ENCODE measurements around the gene THADA.

Gene THADA

DNA sequence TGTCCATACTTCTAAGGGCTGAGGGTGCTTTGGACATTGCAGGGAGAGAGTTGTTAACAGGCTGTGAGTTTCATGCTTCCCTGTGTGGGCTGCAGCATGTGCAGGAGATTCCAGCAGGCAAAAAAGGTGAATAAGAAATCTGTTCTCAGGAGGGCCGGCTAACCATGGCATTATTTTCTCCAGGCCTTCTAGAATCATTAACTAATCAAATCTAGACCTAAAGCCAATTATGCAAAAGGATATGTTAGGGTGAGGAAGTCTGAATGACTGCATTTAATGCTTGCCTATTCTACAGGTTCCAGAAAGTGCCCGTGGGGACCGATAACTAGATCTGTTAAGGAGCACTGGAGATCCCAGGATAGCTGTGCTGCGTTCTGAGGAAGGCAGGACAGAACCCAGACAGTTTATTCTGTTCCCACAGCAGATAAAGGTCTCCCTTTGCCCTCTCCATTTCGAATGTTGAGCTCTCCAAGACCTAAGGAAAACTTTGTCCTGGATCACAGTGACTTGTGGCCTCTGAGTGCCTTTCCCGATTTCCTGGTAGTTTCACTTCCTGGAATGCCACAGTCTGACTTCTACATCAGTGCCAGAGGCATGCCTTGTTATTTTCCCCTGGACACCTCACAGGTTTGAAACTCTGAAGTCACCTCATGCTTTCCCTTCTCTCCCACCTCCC, 319.4 kb downstream of the THADA start:
- TF ChIP-seq, protein P1, sequence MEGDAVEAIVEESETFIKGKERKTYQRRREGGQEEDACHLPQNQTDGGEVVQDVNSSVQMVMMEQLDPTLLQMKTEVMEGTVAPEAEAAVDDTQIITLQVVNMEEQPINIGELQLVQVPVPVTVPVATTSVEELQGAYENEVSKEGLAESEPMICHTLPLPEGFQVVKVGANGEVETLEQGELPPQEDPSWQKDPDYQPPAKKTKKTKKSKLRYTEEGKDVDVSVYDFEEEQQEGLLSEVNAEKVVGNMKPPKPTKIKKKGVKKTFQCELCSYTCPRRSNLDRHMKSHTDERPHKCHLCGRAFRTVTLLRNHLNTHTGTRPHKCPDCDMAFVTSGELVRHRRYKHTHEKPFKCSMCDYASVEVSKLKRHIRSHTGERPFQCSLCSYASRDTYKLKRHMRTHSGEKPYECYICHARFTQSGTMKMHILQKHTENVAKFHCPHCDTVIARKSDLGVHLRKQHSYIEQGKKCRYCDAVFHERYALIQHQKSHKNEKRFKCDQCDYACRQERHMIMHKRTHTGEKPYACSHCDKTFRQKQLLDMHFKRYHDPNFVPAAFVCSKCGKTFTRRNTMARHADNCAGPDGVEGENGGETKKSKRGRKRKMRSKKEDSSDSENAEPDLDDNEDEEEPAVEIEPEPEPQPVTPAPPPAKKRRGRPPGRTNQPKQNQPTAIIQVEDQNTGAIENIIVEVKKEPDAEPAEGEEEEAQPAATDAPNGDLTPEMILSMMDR (IDR thresholded peaks at IDR 0.05; ENCODE audit: low read depth, low read length) = no peak
- H3K4me3 ChIP-seq (ENCODE audit: low read depth, low read length) = no peak overlapping the region

- H3K4me3 ChIP-seq (ENCODE audit: low read depth, low read length) = no peak overlapping the region
- TF ChIP-seq, protein P1 (IDR thresholded peaks at IDR 0.05; ENCODE audit: low read depth, low read length) = no peak
Measured at GRCh38 chr2:43274721-43275120, 321.1 kb downstream of the THADA start.

- no peak overlapping the region for H3K4me3 ChIP-seq (ENCODE audit: low read depth, low read length)
- TF ChIP-seq, protein P1 (IDR thresholded peaks at IDR 0.05; ENCODE audit: low read depth, low read length) = no peak
Measured at GRCh38 chr2:43274055-43274454, 321.8 kb downstream of the THADA start.

- TF ChIP-seq, protein P1 (IDR thresholded peaks at IDR 0.05; ENCODE audit: low read depth, low read length) = no peak
Measured at GRCh38 chr2:43273529-43273928, 322.3 kb downstream of the THADA start.

DNA sequence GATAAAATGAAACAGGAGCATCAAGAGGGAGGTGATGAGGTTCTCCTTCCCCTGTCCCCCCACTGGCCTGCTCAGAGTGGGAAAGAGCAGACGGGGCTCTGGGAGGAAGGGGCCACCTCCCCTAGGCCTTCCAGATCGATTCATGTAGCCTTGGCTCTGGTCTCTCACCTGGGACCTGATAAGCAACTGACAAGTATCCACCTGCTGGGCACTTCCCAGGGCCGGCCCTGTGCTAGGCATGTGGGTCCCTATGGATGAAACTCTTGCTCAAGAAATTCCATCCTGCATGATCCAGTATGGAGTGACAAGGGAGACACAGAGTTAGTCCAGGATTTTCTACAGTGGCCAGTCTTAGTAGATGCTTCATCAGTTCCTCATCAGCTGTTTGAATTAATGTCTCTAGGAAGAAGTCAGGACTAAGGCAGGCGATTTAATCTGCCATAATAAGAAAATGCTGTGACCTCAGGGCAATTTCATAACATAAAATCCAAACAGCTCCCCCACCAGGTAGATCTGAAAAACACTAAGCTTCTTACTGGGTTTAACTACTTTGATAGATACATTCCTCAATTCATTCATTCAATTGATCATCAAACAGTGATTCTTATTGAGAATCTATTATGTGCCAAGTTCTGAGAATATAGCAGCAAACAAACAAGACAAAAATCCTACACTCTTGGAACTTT, 324.8 kb downstream of the THADA start:
- H3K4me3 ChIP-seq (ENCODE audit: low read depth, low read length) = no peak overlapping the region
- TF ChIP-seq, protein P1 (IDR thresholded peaks at IDR 0.05; ENCODE audit: low read depth, low read length) = no peak

More at GRCh38 chr2:43273529-43273928, 322.3 kb downstream of the THADA start:
- H3K4me3 ChIP-seq (ENCODE audit: low read depth, low read length) = no peak overlapping the region

DNA sequence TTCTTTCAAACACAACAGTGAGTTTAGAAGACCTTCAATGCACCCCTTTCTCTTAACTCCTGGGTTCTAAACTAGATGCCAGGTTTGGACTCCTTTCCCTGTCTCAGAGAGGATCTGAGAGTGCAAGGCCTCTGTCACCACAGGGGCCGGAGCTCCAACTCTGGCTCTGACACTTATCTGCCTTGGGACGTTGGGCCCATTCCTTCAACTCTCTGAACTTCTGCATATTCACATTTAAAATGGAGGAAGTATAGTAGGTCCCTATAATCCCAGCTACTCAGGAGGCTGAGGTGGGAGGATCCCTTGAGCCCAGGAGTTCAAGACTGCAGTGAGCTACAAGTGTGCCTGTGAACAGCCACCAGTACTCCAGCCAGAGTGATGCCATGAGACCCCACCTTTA, 325.4 kb downstream of the THADA start:
- TF ChIP-seq, protein P1 (IDR thresholded peaks at IDR 0.05; ENCODE audit: low read depth, low read length) = no peak
- no peak overlapping the region for H3K4me3 ChIP-seq (ENCODE audit: low read depth, low read length)

DNA sequence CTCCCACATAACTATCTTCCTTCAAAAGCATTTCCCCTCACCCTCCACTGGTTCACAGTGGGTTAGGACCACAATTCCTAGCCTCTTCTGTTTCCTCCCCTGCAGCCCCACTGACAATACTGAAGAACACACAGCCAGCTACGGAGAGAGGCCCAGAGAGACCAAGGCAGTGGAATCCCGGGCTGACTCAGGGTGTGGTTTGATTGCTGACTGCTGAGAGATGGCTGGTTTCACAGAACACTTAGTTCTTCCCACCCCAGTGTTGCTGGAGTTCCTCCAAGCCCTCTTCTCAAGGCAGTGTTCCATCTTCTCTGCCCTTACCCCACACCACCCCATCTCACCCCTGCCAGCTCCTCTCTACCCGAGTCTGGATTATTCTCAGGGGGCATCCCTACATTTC, 326.1 kb downstream of the THADA start:
- TF ChIP-seq, protein P1 (IDR thresholded peaks at IDR 0.05; ENCODE audit: low read depth, low read length) = no peak
- no peak overlapping the region for H3K4me3 ChIP-seq (ENCODE audit: low read depth, low read length)
